ENCODE results near the gene TMEM151B.

- TF ChIP-seq, protein P1, sequence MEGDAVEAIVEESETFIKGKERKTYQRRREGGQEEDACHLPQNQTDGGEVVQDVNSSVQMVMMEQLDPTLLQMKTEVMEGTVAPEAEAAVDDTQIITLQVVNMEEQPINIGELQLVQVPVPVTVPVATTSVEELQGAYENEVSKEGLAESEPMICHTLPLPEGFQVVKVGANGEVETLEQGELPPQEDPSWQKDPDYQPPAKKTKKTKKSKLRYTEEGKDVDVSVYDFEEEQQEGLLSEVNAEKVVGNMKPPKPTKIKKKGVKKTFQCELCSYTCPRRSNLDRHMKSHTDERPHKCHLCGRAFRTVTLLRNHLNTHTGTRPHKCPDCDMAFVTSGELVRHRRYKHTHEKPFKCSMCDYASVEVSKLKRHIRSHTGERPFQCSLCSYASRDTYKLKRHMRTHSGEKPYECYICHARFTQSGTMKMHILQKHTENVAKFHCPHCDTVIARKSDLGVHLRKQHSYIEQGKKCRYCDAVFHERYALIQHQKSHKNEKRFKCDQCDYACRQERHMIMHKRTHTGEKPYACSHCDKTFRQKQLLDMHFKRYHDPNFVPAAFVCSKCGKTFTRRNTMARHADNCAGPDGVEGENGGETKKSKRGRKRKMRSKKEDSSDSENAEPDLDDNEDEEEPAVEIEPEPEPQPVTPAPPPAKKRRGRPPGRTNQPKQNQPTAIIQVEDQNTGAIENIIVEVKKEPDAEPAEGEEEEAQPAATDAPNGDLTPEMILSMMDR (IDR thresholded peaks at IDR 0.05 in 4 of 5, conservative IDR thresholded peaks at IDR 0.05 in 1 of 5): no peak
- no peak for TF ChIP-seq POLR2A (IDR thresholded peaks at IDR 0.05)
Measured at GRCh38 chr6:44302856-44303255, 32.6 kb downstream of the TMEM151B start.
